Measurements from ENCODE around the gene C1QA.
"Not testable (repeated sequence)": the region's sequence is repeated elsewhere in the genome, so short reads cannot be mapped to it uniquely, and the experiment has no call there.

Gene C1QA

DNA sequence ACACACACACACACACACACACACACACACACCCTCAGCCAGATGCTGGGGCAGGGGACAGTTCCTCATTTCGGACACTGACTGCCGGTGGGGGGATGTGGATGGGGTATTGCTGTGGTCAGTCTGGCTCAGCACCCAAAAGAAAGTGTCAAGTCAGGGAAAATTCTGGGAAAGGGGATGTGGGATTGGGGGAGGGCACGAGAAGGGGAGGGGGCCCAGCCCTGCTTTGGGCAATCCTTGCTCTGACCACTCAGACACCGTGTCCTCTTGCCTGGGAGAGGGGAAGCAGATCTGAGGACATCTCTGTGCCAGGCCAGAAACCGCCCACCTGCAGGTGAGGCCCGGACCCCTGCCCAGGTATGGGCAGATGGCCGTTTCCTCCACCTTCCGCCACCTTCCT is 7.0 kb downstream of the C1QA start, which contains the start of gene C1QC:
C1QC (plus strand) TSS at position 253 of the 400 bp plus-strand sequence. CDS start 391 bp downstream, outside the sequence.
- DNase-seq = no peak

DNA sequence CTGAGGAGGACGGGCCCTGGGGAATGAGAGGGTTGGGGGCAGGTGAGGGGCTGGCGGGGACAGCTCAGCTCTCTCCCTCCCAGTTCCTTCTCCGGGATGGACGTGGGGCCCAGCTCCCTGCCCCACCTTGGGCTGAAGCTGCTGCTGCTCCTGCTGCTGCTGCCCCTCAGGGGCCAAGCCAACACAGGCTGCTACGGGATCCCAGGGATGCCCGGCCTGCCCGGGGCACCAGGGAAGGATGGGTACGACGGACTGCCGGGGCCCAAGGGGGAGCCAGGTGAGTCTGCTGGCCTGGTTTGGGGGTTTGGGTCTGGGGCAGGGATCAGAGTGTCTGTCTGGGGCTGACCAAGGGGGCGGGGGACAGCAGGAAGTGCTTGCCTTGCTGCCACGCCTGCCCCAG is 7.5 kb downstream of the C1QA start:
- no peak for DNase-seq

DNA sequence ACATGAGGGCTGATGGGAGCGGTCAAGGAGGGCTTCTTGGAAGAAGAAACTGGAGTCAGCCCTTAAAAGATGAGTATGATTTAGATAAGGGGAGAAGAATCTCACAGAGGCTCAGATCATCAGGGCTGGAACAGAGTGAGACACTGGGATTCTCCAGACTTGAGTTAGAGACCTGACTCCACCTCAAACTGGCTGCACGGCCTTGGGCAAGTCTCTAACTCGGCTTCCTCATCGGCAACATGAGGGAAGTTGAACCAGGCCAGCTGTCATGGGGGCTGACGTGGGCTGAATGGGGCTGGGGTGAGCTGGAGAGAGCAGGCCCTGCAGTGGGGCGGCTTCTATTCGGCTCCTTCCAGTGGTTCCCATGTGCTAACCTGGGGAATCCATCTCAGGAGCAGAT is 9.5 kb downstream of the C1QA start:
- DNase-seq = no peak

DNA sequence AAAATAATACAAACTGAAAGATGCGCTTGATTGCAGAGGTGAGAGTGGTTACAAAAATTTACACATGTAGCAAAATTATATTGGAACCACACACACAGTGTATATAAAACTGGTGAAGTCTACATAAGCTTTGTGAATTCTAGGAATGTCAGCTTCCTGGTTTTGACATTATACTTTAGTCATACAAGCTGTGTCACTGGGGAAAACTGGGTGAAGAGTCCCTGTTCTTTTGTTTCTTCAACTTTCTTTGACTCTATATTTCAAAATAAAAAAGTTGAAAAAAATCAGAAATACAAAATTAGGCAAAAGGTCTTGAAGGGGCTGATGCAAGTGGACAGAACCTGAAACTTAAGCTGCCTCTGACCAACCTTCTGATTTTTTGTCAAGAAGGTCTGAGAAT is 10.0 kb downstream of the C1QA start:
- DNase-seq = no peak

DNA sequence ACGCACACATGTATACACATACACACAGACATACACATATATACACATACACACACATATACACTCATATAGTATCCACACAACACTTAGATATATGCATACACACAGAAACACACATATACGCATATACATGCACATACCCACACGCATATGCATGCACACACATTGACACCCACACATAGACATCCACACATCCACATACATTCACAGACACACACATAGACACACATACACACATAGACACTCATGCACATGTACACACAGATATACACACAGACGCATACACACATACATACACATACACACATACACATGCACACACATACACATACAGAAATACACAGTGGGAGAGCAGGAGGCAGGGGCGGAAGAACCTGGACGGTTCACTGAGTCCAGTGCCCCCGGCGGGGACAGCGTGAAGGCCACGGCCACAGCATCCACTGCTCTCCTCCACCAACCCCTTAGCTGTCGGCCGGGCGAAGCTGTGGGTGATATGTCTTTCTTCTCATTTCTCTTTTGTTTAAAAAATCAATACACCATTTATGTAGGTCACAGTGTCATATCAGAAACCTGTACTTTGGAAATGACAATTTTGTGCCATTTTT is 13.8 kb downstream of the C1QA start:
- DNase-seq = no peak

DNA sequence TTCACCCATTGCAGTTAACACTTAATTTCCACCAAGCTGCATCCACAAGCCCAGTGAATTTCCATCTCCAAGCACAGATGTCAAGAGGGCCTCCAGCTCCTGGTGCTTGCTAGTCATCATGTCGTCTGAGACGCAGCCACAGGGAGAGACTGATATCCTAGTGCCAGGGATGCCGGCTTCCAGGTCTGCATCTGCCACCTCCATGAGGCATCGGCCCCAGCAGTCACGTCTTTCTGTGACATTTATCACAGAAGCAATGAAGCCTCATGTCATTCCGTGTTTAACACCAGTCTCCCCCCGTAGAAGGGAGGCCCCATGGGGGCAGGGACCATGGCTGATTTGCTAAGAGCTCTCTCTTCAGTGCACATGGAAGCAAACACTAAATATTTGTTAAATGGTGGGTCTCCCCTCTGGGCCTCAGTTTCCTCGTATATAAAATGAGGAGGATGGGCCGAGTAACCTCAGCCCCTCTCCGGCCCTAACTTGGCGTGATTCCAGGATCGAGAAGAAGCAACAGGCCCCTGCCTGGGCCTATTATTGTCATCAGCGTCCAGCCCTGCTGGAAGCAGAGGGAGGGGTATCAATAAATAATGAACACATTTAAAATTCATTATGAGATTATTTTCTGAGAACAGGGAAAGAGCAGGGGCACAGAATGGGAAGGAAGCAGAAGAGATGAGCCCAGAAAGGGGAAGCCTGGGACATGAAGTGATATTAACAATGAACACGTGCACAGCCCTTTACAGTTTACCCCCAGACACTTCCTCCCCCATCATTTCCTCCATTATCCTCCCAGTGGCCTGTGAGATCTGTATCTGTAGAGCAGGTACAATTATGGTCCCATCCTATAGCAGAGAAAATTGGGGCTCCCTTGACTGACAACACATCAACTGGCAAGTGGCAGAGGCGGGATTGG is 15.8 kb downstream of the C1QA start:
- DNase-seq = no peak

DNA sequence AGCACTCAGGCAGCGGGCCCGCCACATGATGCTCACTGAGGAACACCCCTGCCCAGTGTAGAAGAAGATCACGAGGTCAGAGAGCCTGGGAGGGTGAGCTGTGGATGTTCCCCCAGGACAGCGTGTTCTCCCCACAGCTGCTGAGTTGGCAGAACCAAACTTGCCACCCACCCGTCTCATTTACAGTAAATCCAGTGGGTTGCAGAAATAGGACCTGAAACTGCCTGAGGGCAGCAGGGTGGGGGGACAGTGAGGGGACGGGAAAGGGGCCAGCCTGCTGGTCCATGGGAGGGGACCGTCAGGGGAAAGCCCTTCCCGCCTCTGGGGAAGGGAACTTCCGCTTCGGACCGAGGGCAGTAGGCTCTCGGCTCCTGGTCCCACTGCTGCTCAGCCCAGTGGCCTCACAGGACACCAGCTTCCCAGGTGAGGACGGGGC is 16.5 kb downstream of the C1QA start, which contains the start of gene C1QB:
C1QB (plus strand) TSS at position 356 of the 436 bp plus-strand sequence. CDS start 6,227 bp downstream, outside the sequence.
- DNase-seq = no peak

DNA sequence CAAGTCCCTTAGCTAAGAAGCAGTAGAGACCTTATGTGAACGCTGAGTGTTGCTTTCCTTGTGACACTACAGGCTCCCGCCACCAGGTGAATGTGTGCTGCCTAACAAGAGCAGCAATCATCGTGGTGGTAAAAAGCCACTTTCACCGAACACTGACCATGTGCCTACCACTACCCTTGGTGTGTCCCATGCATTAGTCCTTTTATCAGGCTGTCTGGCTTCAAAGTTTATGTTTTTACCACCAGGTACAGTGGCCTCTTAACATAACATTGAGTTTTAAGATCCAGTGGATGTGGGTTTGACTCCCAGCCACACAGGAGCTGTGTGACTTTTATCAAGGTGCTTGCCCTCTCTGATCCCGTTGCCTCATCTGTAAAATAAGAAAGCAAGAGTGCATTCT is 18.3 kb downstream of the C1QA start:
- DNase-seq = no peak

DNA sequence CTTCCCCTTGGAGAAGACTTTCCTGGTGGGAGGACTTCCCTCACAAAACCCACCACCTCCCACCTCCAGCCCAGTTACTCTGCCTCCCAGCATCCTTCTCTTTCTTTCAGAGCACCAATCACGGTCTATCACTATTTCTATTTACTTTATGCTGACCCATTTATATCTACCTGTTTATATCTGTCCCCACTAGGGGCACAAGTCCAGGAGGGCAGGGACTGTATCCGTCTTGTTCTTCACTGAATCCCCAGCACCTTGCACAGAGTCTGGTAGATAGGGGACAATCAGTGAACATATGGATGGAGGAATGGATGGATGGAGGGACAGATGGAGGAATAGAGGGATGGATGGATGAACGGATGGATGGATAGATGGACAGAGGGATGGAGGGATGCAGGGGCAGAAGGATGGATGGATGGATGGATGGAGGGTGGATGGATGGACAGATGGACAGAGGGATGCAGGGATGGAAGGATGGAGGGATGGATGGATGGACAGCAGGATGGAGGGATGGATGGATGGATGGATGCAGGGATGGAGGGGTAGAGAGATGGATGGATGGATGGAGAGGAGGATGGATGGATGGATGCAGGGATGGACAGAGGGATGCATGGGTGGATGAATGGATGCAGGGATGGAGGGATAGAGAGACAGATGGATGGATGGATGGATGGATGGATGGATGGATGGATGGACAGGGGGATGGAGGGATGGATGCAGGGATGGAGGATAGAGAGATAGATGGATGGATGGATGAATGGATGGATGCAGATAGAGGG is 22.1 kb downstream of the C1QA start:
- DNase-seq = no peak

DNA sequence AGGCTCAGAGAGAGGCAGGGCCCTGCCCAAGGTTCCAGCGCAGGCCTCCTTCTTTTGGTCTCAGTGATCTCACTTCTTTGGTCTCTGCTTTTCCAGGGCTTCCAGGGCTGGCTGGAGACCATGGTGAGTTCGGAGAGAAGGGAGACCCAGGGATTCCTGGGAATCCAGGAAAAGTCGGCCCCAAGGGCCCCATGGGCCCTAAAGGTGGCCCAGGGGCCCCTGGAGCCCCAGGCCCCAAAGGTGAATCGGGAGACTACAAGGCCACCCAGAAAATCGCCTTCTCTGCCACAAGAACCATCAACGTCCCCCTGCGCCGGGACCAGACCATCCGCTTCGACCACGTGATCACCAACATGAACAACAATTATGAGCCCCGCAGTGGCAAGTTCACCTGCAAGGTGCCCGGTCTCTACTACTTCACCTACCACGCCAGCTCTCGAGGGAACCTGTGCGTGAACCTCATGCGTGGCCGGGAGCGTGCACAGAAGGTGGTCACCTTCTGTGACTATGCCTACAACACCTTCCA is 24.4 kb downstream of the C1QA start:
- DNase-seq = no peak

DNA sequence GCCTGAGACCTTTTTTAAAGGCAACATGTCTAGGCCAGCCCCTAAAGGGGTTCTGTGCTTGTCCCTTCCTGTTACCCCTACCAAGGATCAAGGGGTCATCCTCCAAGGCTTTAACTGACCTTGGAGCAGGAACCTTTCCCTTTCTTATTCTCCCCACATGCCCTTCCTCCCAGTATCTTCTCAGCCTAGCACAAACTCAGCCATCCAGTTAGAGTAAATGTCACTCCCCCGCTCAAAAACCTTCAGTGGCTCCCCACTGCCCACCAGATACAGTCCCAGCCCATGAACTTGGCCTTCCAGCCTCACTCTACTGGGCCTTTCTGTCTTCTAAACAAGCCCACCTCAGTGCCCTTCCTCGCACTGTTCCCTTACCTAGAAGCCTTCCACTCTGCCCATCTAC is 25.5 kb downstream of the C1QA start:
- DNase-seq = no peak

DNA sequence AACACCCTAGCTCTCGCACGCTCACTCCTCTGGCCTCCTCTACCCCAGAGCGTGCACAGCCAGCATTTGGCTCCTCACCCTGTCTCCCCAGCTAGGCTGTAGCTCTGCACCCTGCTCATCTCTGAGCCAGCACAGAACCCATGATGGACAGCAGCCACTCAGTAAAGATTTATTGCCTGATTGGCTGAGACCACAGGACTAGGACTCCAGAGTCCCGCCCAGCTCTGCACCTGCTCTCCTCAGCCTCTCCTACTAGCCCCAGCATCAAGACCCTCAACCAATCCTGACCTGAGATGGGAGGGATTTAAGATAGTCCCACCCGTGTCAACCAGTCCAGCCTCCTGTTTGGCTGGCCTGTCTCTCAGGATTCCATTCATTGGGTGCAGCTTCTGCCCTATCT is 25.9 kb downstream of the C1QA start:
- DNase-seq = no peak

DNA sequence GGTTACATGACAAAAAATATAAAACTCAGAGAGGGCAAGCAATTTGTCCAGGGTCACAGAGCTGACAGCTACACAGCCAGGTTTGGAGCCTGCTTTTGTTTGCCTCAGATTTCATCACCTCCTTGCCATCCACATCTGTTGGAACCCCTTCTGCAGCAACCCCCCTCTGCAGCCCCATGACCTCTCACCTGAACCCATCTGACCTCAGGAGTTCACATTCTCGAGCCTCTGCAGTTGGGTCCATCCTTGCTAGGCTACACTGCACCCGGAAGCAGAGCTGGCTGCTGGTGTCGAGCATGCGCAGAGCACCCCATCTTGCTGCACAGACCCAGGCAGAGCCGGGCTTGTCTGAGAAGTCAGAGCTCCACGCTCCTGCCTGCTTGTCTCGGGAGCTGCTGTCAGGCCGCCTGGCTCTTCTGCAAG is 26.6 kb downstream of the C1QA start:
- no peak for DNase-seq

DNA sequence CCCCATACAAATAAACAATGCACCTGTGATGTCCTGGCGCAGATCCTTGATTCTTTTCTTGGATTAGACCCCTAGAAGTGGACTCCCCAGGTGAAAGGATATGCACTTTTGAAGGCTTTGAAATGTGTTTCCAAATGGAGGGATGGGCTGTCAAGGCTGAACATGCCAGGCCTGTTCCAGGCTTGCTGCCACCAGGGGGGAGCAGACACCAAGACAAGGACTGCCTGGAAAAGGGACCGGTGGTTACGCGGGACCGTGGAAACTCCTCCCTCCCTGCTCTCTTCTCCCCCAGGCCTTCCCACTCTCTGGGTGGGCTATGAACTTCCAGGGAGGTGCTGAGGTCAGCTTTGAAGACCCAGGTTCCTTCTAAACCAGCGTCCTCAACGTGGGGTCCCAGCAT is 29.3 kb downstream of the C1QA start:
- DNase-seq = no peak

DNA sequence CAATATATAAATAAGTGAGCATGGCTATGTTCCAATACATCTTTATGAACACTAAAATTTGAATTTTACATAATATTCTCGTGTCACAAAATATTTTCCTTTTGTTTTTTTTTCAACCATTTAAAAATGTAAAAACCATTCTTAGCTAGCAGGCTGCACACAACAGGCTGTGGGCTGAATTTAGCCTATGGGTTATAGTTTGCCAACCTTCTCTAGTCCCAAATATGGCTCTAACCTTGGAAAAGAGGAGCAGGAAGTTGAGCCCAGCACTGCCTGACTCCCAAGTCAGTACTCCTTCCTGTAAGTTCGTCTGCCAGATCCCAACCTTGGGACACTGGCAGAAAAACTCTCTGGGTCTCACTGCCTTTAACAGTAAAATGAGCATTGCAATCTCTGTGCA is 30.0 kb downstream of the C1QA start:
- DNase-seq = no peak

DNA sequence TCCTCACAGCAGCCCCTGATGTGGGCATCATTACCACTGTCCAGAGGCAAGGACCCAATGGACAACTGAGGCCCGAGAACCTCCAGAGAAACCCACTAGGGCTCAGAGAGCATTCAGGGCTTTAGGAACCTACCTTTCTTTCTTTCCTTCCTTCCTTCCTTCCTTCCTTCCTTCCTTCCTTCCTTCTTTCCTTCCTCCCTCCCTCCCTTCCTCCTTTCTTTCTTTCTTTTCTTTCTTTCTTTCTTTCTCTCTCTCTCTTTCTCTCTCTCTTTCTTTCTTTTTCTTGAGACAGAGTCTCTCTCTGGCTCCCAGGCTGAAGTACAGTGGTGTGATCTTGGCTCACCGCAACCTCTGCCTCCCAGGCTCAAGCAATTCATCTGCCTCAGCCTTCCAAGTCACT is 32.4 kb downstream of the C1QA start:
- DNase-seq = not testable (repeated sequence)

DNA sequence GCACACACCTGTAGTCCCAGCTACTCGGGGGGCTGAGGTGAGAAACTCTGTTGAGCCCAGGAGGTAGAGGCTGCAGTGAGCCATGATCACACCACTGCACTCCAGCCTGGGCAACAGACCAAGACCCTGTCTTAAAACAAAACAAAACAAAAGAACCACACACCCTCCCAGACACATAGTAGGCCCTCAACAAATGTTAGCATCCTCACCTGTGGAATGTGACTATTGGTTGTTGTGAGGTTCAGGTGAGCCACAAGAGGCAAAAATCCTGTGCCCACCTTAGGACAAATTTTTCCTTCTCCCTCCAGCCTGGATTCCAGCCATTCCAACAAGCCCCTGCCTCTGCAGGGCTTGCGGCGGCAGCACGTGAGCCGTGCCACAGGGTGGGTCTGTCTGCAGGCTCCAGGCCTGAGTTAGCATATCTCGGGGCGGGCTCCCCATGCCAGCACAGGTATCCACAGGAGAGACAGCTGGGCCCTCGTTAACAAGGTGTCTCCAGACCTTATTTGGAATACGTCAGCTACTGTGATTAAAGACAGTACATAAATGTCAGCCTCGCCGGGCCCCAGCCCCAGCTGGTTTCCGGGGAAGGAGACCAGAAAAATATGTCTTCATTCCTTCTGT is 34.0 kb downstream of the C1QA start:
- no peak for DNase-seq

DNA sequence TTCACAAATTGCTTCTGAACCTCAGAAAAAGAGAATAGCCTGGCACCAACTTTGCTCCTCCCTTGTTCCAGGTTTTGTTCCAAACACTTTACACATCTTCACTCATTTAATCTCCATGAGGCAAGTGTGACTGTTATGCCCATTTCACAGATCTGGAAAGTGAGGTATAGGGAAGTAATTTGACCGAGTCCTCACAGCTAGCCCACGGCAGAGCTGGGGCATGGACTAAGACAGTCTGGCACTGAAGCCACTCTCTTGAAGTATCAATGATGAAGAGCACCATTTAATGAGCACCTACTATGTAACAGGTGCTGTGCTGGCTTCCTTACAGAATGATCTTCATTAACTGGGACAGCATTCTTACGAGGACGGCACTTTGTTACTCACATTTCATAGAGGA is 35.6 kb downstream of the C1QA start:
- no peak for DNase-seq

DNA sequence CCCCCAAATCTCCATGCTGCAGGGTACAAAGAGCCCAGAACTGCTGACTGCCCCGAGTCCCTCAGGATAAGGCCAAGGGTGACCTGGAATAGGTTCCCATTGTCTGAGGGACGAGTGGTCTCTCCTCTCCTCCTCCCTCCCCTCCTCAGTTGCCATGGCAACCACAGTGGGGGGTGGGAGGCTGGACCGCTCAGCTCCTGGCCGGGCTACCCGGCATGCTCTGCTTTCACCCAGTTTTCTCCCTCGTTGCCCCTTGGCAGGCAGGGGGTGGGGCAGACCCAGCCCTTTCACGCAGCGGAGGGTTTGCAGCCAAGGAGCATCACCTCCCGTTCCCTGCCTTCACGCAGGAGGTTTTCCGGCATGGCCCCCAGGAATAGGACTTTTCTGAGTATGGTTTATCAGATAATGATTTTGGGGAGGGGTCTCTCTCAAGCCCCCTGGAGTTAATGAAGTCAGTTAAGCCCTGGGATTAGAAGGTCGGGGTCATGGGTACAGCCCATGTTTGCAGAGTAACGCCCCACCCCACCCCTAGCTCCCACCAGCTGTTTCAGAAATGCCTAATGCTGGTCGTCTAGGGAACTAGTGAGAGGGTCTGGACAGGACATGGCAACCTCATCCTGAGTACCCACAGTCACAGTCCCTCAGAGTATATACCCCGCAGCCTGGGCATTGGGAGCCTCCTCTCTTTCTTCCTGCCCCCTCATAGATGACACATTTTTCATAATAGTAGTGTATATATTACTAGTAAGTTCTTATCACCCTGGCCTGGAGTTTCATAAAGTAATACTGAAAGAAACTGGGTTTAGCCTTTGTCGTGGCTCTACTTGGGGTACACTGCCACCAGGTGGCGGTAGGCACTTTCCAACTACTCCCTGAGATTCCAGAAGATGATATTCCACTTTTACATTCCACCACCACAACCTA is 37.3 kb downstream of the C1QA start:
- DNase-seq = no peak

DNA sequence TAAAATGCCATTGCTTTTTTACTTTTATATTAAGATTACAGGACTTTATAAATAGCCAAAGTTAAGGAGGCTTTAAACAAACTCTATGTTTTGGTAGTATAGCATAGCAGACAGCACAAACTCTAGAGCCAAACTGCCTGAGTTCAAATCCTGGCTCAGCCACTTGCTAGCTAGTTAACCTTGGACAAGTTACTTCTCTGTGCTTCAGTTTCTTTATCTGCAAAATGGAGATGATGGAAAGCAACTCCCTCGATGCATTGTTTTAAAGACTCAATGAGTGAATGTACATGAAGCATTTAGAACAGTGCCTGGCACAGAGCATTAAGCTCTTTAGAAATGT is 38.0 kb downstream of the C1QA start:
- no peak for DNase-seq

DNA sequence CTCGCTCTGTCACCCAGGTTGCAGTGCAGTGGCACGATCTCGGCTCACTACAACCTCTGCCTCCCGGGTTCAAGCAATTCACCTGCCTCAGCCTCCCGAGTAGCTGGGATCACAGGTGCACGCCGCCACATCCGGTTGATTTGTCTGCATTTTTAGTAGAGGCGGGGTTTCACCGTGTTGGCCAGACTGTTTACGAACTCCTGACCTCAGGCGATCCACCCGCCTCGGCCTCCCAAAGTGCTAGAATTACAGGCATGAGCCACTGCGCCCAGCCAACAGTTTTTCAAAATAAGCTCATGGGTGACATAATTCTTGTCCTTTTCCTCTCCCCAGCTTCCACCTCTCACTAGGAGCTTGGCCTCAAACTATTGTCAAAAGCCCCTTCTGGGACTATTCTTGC is 39.7 kb downstream of the C1QA start:
- DNase-seq = not testable (repeated sequence)
